GM19023 (cell line): ENCODE measurements around the gene STX10.

Source experiments
- ATAC-seq: cut with Tn5 transposase; IDR thresholded peaks from one replicate; pipeline ENCODE4 v1.9.1; 2021; ENCODE audit warnings: mild to moderate bottlenecking, moderate library complexity; ENCODE audit not compliant: unreplicated experiment

The STX10 gene

DNA sequence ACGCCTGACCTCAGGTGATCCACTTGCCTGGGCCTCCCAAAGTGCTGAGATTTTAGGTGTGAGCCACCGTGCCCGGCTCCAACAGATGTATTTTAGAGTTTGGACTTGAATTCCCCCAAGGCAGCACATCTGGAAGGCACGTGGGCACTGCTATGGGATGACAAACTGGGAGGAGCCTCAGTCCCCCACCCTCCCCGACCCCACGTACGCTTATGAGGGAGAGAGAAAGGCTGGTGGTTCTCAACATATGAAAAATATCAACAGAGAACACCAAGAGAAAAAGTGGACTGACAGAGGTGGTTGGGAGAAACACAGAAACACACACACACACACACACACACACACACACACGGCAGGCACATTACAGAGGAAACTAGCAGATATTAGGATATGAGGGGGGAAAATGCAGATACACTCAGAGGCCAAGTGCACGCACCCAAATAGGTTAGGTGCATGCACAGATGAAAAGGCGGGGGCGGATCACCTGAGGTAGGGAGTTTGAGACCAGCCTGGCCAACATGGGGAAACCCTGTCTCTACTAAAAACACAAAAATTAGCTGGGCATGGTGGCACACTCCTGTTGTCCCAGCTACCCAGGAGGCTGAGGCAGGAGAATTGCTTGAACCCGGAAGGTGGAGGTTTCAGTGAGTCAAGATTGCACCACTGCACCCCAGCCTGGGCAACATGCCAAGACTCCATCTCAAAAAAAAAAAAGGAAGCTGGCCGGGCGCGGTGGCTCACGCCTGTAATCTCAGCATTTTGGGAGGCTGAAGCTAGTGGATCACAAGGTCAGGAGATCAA is 3.2 kb downstream of the STX10 start:
- no peak for ATAC-seq

- ATAC-seq, result no peak
Measured at GRCh38 chr19:13139633-13140311, 10.4 kb downstream of the STX10 start.

- no peak for ATAC-seq
Measured at GRCh38 chr19:13138916-13139198, 11.3 kb downstream of the STX10 start.

GRCh38 chr19:13138171-13138915 is 11.8 kb downstream of the STX10 start:
- ATAC-seq, result no peak

DNA sequence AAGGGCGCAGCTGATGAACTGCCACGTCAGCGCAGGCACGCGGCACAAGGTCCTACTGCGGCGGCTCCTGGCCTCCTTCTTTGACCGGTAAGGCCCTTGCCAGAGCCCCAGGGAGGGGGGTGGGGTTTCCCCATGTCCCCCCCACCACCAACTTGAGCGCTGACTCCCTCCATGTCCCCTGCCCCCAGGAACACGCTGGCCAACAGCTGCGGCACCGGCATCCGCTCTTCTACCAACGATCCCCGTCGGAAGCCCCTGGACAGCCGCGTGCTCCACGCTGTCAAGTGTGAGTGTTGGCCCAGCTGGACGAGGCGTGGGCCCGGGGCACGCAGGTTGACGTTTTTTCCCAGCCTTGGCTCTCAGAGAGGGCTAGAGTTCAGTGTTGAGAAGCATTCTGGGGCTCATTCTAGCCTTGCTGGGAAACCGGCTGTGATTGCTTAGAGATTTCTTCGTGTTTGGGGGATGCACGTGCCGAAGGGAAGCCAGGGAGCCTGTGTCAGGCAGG is 12.8 kb downstream of the STX10 start:
- no peak for ATAC-seq

GRCh38 chr19:13135068-13136062 is 14.8 kb downstream of the STX10 start:
- no peak for ATAC-seq

- ATAC-seq, result no peak
Measured at GRCh38 chr19:13134626-13135025, 15.5 kb downstream of the STX10 start.

DNA sequence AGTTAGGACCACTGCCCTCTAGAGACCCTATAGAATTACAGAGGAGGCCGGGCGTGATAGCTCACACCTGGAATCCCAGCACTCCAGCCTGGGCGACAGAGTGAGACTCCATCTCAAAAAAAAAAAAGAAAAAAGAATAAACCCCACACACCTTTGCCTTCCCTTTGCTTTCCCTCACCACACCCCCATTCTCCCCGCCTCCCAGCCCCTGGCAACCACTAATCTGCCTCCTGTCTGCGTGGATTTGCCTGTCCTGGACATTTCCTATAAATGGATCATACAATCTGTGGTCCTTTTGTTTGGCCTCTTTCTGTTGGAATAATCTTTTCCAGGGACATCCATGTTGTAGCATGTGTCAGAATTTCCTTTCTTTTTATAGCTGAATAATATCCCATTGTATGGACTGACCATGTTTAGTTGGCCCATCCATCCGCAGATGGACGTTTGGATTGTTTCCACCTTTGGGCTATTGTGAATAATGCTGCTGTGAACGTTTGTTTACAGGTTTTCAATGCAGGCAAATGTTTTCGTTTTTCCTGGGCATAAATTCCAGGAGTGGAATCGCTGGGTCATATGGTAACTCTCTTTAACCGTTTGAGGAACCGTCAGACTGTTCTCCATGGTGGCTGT is 16.8 kb downstream of the STX10 start:
- ATAC-seq, result no peak

DNA sequence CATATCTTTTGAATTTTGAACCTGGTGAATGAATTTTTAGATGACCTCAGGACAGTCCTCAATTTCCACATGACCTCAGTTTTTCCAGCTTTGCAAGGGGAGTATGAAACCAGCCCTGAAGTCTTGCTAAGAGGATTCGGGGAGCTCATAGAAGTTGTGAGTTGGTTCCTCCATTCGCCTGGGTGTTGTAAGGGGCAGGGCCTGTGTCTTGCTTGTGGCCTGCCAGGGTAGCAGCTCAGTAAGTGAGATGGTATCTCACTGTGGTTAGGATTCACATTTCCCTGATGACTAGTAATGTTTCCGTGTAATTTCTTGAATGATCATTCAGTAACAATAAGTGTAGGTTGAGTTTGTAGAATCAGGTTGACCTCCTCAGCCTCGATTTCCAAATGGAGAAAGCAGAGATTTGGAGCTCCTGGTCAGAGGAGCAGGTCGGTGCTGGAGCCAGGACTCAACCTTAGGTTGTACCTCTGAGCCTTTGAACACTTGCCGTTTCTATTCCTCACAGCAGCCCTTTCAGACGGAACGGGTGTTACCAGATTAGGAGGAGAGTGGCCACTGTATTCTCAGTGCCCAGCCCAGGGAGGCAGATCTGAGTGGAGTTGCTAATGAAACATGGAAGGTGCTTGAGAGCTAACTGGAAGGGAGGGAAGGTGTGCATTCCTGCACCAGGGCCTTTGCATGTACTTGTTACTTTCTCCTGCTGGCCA is 17.5 kb downstream of the STX10 start:
- ATAC-seq, result no peak

GRCh38 chr19:13130886-13131490 is 19.2 kb downstream of the STX10 start:
- no peak for ATAC-seq

DNA sequence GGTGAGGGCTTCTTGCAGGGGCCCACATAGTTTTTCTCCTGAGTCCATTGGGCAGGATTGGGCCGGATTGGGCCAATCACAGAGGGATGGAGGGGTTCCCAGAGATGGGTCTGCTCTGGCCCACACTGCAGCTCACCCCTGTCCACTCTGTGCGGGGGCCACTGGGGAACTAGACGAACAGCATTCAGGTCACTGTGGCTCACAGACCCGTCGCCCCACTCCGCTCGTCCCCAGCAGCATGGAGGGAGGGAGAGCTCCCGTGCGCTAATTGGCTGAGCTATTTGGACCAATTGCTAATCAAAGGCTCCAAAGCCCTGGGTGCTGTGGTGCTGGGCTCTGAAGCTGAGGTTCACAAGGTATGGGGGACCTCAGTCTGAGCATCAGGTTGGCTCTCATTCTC is 20.8 kb downstream of the STX10 start:
- no peak for ATAC-seq

DNA sequence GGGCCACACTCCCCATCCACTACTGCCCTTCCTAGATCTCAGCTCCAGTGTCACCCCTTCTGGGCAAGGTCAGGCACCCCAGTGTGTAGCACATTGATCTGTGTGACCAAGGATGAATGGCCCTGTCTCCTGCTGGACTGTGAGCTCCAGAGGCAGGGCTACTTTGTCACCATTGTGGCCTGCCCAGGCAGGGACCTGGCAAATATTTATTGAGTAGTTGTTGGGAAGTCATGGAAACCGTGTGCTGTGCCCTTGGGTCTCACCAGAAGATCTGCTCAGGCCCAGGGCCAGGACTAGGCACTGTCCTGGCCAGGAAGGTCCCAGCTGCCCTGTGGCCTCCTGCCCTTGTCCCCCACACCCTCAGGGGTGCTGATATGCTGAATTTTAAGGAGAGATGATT is 21.6 kb downstream of the STX10 start:
- ATAC-seq, result no peak

DNA sequence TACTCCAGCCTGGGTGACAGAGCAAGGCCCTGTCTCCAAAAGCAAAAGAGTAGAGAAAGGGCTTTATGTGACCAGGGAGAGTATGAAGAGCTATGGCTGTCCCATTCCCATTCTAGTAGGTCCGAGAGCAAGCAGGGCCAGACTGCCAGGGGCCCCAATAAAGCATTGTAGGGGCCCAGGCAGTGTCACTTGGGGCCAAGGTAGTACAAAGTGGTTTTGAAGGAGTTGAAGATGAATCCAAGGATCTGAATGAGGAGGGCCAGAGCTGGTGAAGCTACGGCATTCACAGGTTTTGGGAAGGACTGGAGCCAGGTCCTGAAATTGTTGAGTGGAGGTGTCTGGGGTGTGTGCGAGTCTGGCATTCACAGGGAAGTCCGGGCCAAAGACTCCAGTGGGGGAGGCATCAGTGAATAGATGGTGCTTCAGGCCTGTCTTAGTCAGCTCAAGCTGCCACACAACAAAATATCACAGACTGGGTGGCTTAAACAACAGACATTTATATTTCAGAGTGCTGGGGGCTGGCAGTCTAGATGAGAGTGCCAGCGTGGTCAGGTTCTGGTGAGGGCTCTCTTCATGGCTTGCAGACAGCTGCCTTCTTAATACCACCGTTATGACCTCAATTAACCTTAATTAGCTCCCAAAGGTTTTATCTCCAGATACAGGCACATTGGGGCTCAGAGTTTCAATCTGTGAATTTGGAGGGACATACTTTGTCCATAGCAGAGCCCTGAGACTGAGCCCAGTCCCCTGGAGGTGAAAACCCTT is 22.2 kb downstream of the STX10 start:
- ATAC-seq, result no peak

DNA sequence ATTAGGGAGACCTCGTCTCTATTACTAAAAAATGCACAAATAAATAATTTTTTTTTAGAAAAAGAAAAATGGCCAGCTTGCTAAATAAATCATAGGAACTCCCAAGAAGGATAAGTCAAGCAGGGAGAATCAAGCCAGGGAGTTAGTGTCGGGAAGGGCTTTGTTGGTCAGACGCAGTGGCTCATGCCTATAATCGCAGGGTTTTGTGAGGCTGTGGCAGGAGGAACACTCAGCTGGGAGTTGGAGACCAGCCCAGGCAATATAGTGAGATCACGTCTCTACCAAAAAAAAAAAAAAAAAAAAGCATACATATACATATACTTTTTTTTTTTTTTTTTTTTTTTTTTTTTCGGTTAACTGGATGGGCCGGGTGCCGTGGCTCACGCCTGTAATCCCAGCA is 23.1 kb downstream of the STX10 start:
- no peak for ATAC-seq

GRCh38 chr19:13122980-13123957 is 26.9 kb downstream of the STX10 start:
- ATAC-seq, result no peak

- ATAC-seq, result no peak
Measured at GRCh38 chr19:13122275-13122878, 27.8 kb downstream of the STX10 start.
